HCT116 (cell line): ENCODE data around the gene CALCOCO1. TPM values are rescaled to one million over a fixed set of nuclear protein-coding genes. Genes with fewer than 3 reads are reported as not detected.

Source experiments
- ATAC-seq: fragments of 200-7000 bp; cut with Tn5 transposase; 2 replicates; pipeline ENCODE4 v1.9.1; 2020; ENCODE audit warnings: mild to moderate bottlenecking, moderate library complexity
- Bru-seq: library from RNA; stranded (reverse); fragments of 400-500 nt; gene quantifications from one replicate; lab custom pipeline; 2021; lab: Mats Ljungman, UMichigan
- BruChase-seq, 2 experiments: library from RNA; stranded (reverse); fragments of 400-500 nt; gene quantifications; one replicate each; lab custom pipeline; 2021; lab: Mats Ljungman, UMichigan
- BruUV-seq: library from RNA; stranded (reverse); fragments of 400-500 nt; replicated peaks from 2 replicates; lab custom pipeline; 2021; lab: Mats Ljungman, UMichigan
- CTCF ChIA-PET: fragments of 300-600 bp; sonication (Branson Sonifier 250); formaldehyde crosslinking; loops from one replicate; lab custom pipeline; 2021; ENCODE audit warnings: antibody characterized with exemption; lab: Charles Lee
- POLR2A ChIA-PET: fragments of 300-600, 350-600 bp; sonication (Branson Sonifier 250); formaldehyde crosslinking; loops from one replicate; lab custom pipeline; 2021; ENCODE audit warnings: antibody characterized with exemption; lab: Charles Lee
- RAD21 ChIA-PET, 2 experiments: fragments of 300-600 bp; sonication (Branson Sonifier 250); formaldehyde crosslinking; loops; one replicate each; lab custom pipeline; 2023; ENCODE audit warnings: low total read pairs in 2 of 2; ENCODE audit not compliant: uncharacterized antibody in 2 of 2, unreplicated experiment in 2 of 2, low non-redundant PET in 1 of 2; lab: Charles Lee
- DNase-seq: peaks from one replicate; pipeline ENCODE4 v3.0.0-alpha.2; 2010; ENCODE audit warnings: low read depth, low spot score
- H2AFZ ChIP-seq: fragments of 200-600 bp; shearing (Covaris generic), sonication (generic); 2 replicates; pipeline ENCODE4 v1.6.1; 2017; ENCODE audit warnings: low read depth, mixed run types, mixed read lengths, antibody characterized with exemption, low read length; ENCODE audit not compliant: poor library complexity, severe bottlenecking
- H3K27ac ChIP-seq: 2 replicates; pipeline ENCODE4 v1.5.1; 2012; ENCODE audit warnings: low read depth, low read length
- H3K27me3 ChIP-seq: fragments of 200-600 bp; sonication (generic); 2 replicates; pipeline ENCODE4 v1.6.1; 2016; ENCODE audit warnings: mixed run types, low read length, mixed read lengths; ENCODE audit not compliant: insufficient read depth
- H3K36me3 ChIP-seq, 2 experiments: fragments of 200-500 bp in 1 of 2; fragments of 200-600 bp in 1 of 2; sonication (Bioruptor generic) in 1 of 2; sonication (generic) in 1 of 2; 2 replicates each; pipeline versions ENCODE4 v1.5.1 to v1.6.1; 2014 to 2016; ENCODE audit warnings: low read length in 2 of 2, inconsistent platforms in 1 of 2, mixed read lengths in 1 of 2, mixed run types in 1 of 2; ENCODE audit not compliant: insufficient read depth in 2 of 2, control insufficient read depth in 1 of 2
- H3K4me1 ChIP-seq, 2 experiments: fragments of 200-600 bp in 1 of 2; sonication (generic) in 1 of 2; 2 replicates each; pipeline versions ENCODE4 v1.5.1 to v1.6.1; 2012 to 2017; ENCODE audit warnings: low read length in 2 of 2, inconsistent platforms in 1 of 2, mild to moderate bottlenecking in 1 of 2, mixed read lengths in 1 of 2, mixed run types in 1 of 2, moderate library complexity in 1 of 2; ENCODE audit not compliant: insufficient read depth in 2 of 2, control insufficient read depth in 1 of 2
- H3K4me2 ChIP-seq: fragments of 200-600 bp; sonication (generic); 2 replicates; pipeline ENCODE4 v1.6.1; 2017; ENCODE audit warnings: mixed run types, low read length, mixed read lengths
- H3K4me3 ChIP-seq, 2 experiments: fragments of 200-600 bp in 1 of 2; sonication (generic) in 1 of 2; replicated peaks in 1 of 2; 2 replicates each; pipeline ENCODE4 v1.5.1; 2011 to 2016; ENCODE audit warnings: low read length in 2 of 2, control low read depth in 1 of 2, low read depth in 1 of 2, mild to moderate bottlenecking in 1 of 2, mixed read lengths in 1 of 2, mixed run types in 1 of 2
- H3K79me2 ChIP-seq: fragments of 200-600 bp; sonication (generic); 2 replicates; pipeline ENCODE4 v1.6.1; 2017; ENCODE audit warnings: mild to moderate bottlenecking, mixed run types, low read length, moderate library complexity, mixed read lengths; ENCODE audit not compliant: insufficient read depth
- H3K9ac ChIP-seq: fragments of 200-600 bp; sonication (generic); 2 replicates; pipeline ENCODE4 v1.6.1; 2016; ENCODE audit warnings: low read length, mixed read lengths
- H3K9me2 ChIP-seq: fragments of 200-600 bp; sonication (generic), shearing (Covaris generic); 2 replicates; pipeline ENCODE4 v1.6.1; 2017; ENCODE audit warnings: mixed run types, mild to moderate bottlenecking, moderate library complexity; ENCODE audit not compliant: insufficient read depth
- H3K9me3 ChIP-seq, 2 experiments: fragments of 200-500 bp in 1 of 2; fragments of 200-600 bp in 1 of 2; sonication (Bioruptor generic) in 1 of 2; sonication (generic) in 1 of 2; 2 replicates each; pipeline ENCODE4 v1.6.1; 2014 to 2017; ENCODE audit warnings: low read length in 2 of 2, mixed read lengths in 2 of 2, inconsistent platforms in 1 of 2, low read depth in 1 of 2, mild to moderate bottlenecking in 1 of 2, mixed run types in 1 of 2, moderate library complexity in 1 of 2; ENCODE audit not compliant: control insufficient read depth in 1 of 2, insufficient read depth in 1 of 2
- H4K20me1 ChIP-seq: fragments of 200-600 bp; sonication (generic), shearing (Covaris generic); 2 replicates; pipeline ENCODE4 v1.6.1; 2017; ENCODE audit warnings: mixed run types, mild to moderate bottlenecking, moderate library complexity; ENCODE audit not compliant: insufficient read depth
- CBX3 ChIP-seq: IDR thresholded peaks from 2 replicates; pipeline ENCODE4 v1.6.1; 2012; ENCODE audit warnings: low read depth
- ELF1 ChIP-seq: IDR thresholded peaks from 2 replicates; pipeline ENCODE4 v1.6.1; 2012; ENCODE audit warnings: low read depth, borderline replicate concordance
- EZH2phosphoT487 ChIP-seq: fragments of 200-600 bp; IDR thresholded peaks from 2 replicates; pipeline ENCODE4 v1.6.1; 2018; ENCODE audit warnings: antibody characterized with exemption, borderline replicate concordance
- MAX ChIP-seq: IDR thresholded peaks from 2 replicates; pipeline ENCODE4 v1.6.1; 2012
- POLR2A ChIP-seq: IDR thresholded peaks from 2 replicates; pipeline ENCODE4 v1.7.0; 2011; ENCODE audit warnings: borderline replicate concordance; ENCODE audit not compliant: insufficient read depth, insufficient read length; ENCODE audit errors: extremely low read depth
- POLR2AphosphoS5 ChIP-seq: IDR thresholded peaks from 2 replicates; pipeline ENCODE4 v1.6.1; 2011; ENCODE audit warnings: mild to moderate bottlenecking, low read depth, low read length, moderate library complexity
- RAD21 ChIP-seq: IDR thresholded peaks from 2 replicates; pipeline ENCODE4 v1.6.1; 2012; ENCODE audit warnings: low read depth, mild to moderate bottlenecking
- SIN3A ChIP-seq: IDR thresholded peaks from 2 replicates; pipeline ENCODE4 v1.6.1; 2012; ENCODE audit warnings: low read depth
- SP1 ChIP-seq: IDR thresholded peaks from 2 replicates; pipeline ENCODE4 v1.6.1; 2012; ENCODE audit warnings: low read depth
- SRF ChIP-seq: IDR thresholded peaks from 2 replicates; pipeline ENCODE4 v1.6.1; 2012; ENCODE audit warnings: low read depth
- TCF7L2 ChIP-seq: IDR thresholded peaks from 2 replicates; pipeline ENCODE4 v1.7.0; 2011; ENCODE audit warnings: borderline replicate concordance, inconsistent platforms; ENCODE audit not compliant: insufficient read depth, insufficient read length; ENCODE audit errors: extremely low read depth
- YY1 ChIP-seq: IDR thresholded peaks from 2 replicates; pipeline ENCODE4 v1.6.1; 2011; ENCODE audit warnings: low read length, low read depth, moderate library complexity, mild to moderate bottlenecking; ENCODE audit not compliant: insufficient replicate concordance; ENCODE audit errors: extremely low read depth
- ZBTB33 ChIP-seq: IDR thresholded peaks from 2 replicates; pipeline ENCODE4 v1.6.1; 2011; ENCODE audit warnings: mild to moderate bottlenecking, low read length, moderate library complexity; ENCODE audit not compliant: insufficient replicate concordance; ENCODE audit errors: extremely low read depth
- ZFX ChIP-seq: fragments of 450-650 bp; IDR thresholded peaks from 2 replicates; pipeline ENCODE4 v1.6.1; 2017
- intact Hi-C: fragments of 100-400 bp; cut with micrococcal nuclease; formaldehyde crosslinking; loops from 2 replicates; pipeline ENCODE4 v1.10.0; 2022
- long read RNA-seq: library from polyadenylated mRNA; unstranded; transcript quantifications from one replicate; pipeline ENCODE4 v2.0.0, GENCODE V29; 2021; ENCODE audit not compliant: unreplicated experiment
- polyA plus RNA-seq: library from polyadenylated mRNA; unstranded; fragments of >200 nt; gene quantifications from 2 replicates; pipeline ENCODE4 v1.2.1, GENCODE V29; 2012; ENCODE audit warnings: missing spikeins
- total RNA-seq: library from RNA; stranded (reverse); gene quantifications from one replicate; pipeline ENCODE4 v1.2.1, GENCODE V29; 2021; ENCODE audit not compliant: unreplicated experiment

Gene CALCOCO1
- 42.6 TPM for total RNA-seq
- polyA plus RNA-seq: 33.2 and 36.3 TPM in 2 replicates
- percentile 60 among the genes with signal in this experiment for Bru-seq, nascent RNA
- BruChase-seq, experiment 1, labeled RNA remaining after a 6-hour chase: percentile 75 among the genes with signal in this experiment
- percentile 65 among the genes with signal in this experiment for BruChase-seq, experiment 2, labeled RNA remaining after a 2-hour chase
- long read RNA-seq, transcript CALCOCO1-218 (15 exons, 2,291 nt): major isoform, 11 of 28 reads
- long read RNA-seq, partial matches to known transcripts: 1 of 28 reads
- long read RNA-seq, other reads (novel, unspliced or antisense): 16 of 28 reads

- ChIA-PET POLR2A (interaction anchor here (1.5 to 1.8 kb wide), 2 partner anchors 11 to 33 kb away, joined by 4 to 5 read pairs; no protein-coding TSS in a partner anchor), RAD21 (no interaction called here), CTCF (interaction anchor here (1.0 to 2.7 kb wide), 3 partner anchors 15 to 25 kb away, joined by 3 to 10 read pairs (median 3); no protein-coding TSS in a partner anchor)
- Histone ChIP-seq H3K4me3 (peak within 1 kb of the TSS; percentile 70 to 86), H3K4me2 (peak within 1 kb of the TSS; percentile 86), H3K9ac (peak within 1 kb of the TSS; percentile 51), H3K36me3 (no peaks in the 10 kb centered on the region), H3K9me3 (no peaks in the 10 kb centered on the region), H3K9me2 (no peaks in the 10 kb centered on the region), H3K79me2 (no peaks in the 10 kb centered on the region), H2AFZ (no peak within 1 kb of the TSS), H3K27me3 (no peaks in the 10 kb centered on the region), H4K20me1 (no peaks in the 10 kb centered on the region), H3K27ac (no peak within 1 kb of the TSS), H3K4me1 (peaks cover 10 to 25% of the 10 kb centered on the region in 2 experiments)
- TF ChIP-seq TCF7L2 (peak; percentile 52), SRF (peak; percentile 47; the same call in 1 of the 2 replicates), SP1 (peak; percentile 99), RAD21 (no peak), ZFX (no peak), ELF1 (peak; percentile 19; the same call in 1 of the 2 replicates), CBX3 (peak; percentile 42; the same call in 1 of the 2 replicates), ZBTB33 (no peak), EZH2phosphoT487 (no peak), YY1 (peak; percentile 68), SIN3A (peak; percentile 56; the same call in 1 of the 2 replicates), MAX (peak; percentile 59; the same call in 1 of the 2 replicates), POLR2AphosphoS5 (peak; percentile 72), POLR2A (peak; percentile 56)
- no TSS peak for BruUV-seq
- DNase-seq: peak; percentile 96
- ATAC-seq: peak; percentile 99
- intact Hi-C loops: no loop called here
Observed at GRCh38 chr12:53727310-53728041, at the start of gene CALCOCO1. CALCOCO1 (minus strand) TSS chr12:53727452; CDS start chr12:53725242, 2,210 bp downstream.
